Lower leg skin (tissue), 3 donors: ENCODE measurements around the gene CCDC92.

Source experiments
- POLR2A ChIP-seq, 2 donors: fragments of 450-650 bp; IDR thresholded peaks; one replicate each; pipeline ENCODE4 v1.6.1; 2016 to 2017; ENCODE audit warnings: antibody characterized with exemption in 2 of 2, mild to moderate bottlenecking in 1 of 2, moderate library complexity in 1 of 2
- TF ChIP-seq, protein P1 (sequence below), 3 donors: fragments of 450-650 bp; IDR thresholded peaks; one replicate each; pipeline ENCODE4 v1.5.1; 2016; ENCODE audit warnings: antibody characterized with exemption in 3 of 3, mild to moderate bottlenecking in 3 of 3, moderate library complexity in 2 of 3

DNA sequence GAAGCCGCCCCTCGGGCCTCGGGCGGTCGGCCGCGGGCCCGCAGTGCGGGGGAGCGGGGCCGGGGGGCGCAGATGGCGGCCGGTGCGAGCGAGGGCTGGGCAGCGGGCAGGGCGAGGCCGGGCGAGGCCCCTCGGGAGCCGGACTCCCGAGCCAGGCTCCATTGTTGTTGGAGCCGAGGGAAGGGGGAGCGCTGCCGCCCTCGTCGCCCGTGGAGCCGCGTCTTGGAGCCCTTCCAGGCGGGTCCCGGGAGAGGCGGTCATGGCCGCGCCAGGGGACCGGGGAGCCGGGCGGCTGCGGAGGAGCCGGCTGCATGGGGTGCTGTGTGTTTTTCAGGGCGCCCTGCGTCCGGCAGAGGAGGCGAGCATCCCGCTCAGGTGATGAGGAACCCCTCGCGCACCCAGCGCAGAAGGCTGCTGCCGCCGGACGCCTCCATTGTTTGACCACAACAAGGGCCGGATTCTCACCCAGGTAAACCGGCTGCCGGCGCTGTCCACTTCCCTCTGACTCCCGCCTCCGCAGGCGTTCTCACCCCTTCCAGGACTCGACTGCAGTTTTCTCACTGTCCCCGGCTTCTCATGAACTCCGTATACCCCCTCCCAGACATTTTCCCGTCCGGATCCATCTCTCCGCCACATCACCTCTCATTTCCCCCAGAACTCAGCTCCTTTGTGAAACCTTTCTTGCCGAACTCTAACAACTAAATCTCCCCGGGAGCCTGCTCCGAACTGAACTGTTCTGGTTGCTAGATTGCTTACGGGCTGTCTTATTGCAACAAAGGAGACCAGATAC is 1.1 kb upstream of the CCDC92 start:
- no peak for TF ChIP-seq POLR2A (IDR thresholded peaks at IDR 0.05)
- TF ChIP-seq, protein P1, sequence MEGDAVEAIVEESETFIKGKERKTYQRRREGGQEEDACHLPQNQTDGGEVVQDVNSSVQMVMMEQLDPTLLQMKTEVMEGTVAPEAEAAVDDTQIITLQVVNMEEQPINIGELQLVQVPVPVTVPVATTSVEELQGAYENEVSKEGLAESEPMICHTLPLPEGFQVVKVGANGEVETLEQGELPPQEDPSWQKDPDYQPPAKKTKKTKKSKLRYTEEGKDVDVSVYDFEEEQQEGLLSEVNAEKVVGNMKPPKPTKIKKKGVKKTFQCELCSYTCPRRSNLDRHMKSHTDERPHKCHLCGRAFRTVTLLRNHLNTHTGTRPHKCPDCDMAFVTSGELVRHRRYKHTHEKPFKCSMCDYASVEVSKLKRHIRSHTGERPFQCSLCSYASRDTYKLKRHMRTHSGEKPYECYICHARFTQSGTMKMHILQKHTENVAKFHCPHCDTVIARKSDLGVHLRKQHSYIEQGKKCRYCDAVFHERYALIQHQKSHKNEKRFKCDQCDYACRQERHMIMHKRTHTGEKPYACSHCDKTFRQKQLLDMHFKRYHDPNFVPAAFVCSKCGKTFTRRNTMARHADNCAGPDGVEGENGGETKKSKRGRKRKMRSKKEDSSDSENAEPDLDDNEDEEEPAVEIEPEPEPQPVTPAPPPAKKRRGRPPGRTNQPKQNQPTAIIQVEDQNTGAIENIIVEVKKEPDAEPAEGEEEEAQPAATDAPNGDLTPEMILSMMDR (IDR thresholded peaks at IDR 0.05): no peak
